HepG2 (cell line): Measurements from ENCODE around the gene ALG5. TPM values are rescaled to one million over a fixed set of nuclear protein-coding genes. Genes with fewer than 3 reads are reported as not detected.

ENCODE experiments used
- ADNP ChIP-seq: sonication (generic); formaldehyde crosslinking; IDR thresholded peaks from 2 replicates; pipeline ENCODE4 v1.4.0; 2020; ENCODE audit warnings: missing genetic modification reagents
- ARID2 ChIP-seq: sonication (generic); formaldehyde crosslinking; IDR thresholded peaks from 2 replicates; pipeline ENCODE4 v1.8.1; 2022; ENCODE audit warnings: mild to moderate bottlenecking, missing genetic modification reagents, borderline replicate concordance
- CBX1 ChIP-seq: IDR thresholded peaks from one replicate; pipeline ENCODE4 v1.6.1; 2016; ENCODE audit warnings: antibody characterized with exemption, low read depth
- ERF ChIP-seq: IDR thresholded peaks from 2 replicates; pipeline ENCODE4 v1.6.1; 2018; ENCODE audit warnings: missing biosample characterization, missing genetic modification reagents
- FOXA1 ChIP-seq, 2 experiments: fragments of 450-650 bp in 1 of 2; sonication (generic) in 1 of 2; formaldehyde crosslinking in 1 of 2; IDR thresholded peaks; 2 replicates each; pipeline versions ENCODE4 v1.4.0 to v1.6.1; 2016 to 2020; ENCODE audit warnings: missing genetic modification reagents in 1 of 2
- HDAC6 ChIP-seq: fragments of 200-600 bp; sonication (generic); IDR thresholded peaks from 2 replicates; pipeline ENCODE4 v1.7.0; 2017; ENCODE audit warnings: mild to moderate bottlenecking, antibody characterized with exemption, low read length, low read depth
- HNF4G ChIP-seq, 2 experiments: sonication (generic) in 1 of 2; formaldehyde crosslinking in 1 of 2; IDR thresholded peaks; 2 replicates each; pipeline versions ENCODE4 v1.4.0 to v1.6.1; 2011 to 2020; ENCODE audit warnings: borderline replicate concordance in 2 of 2, low read depth in 2 of 2, mild to moderate bottlenecking in 2 of 2, low read length in 1 of 2, missing genetic modification reagents in 1 of 2, moderate library complexity in 1 of 2
- HNRNPL ChIP-seq: fragments of 200-400 bp; formaldehyde crosslinking; IDR thresholded peaks from 2 replicates; pipeline ENCODE4 v1.6.1; 2017; ENCODE audit warnings: mild to moderate bottlenecking, low read depth, low read length
- HNRNPLL ChIP-seq: fragments of 200-400 bp; formaldehyde crosslinking; IDR thresholded peaks from 2 replicates; pipeline ENCODE4 v1.6.1; 2017; ENCODE audit warnings: mild to moderate bottlenecking, low read depth, low read length; ENCODE audit not compliant: poor library complexity, severe bottlenecking
- JUNB ChIP-seq: sonication (generic); formaldehyde crosslinking; IDR thresholded peaks from 2 replicates; pipeline ENCODE4 v1.8.0; 2022; ENCODE audit warnings: missing genetic modification reagents, mild to moderate bottlenecking, borderline replicate concordance
- KLF9 ChIP-seq: IDR thresholded peaks from 2 replicates; pipeline ENCODE4 v1.6.1; 2016; ENCODE audit warnings: low read depth
- MAFF ChIP-seq: IDR thresholded peaks from 2 replicates; pipeline ENCODE4 v1.6.1; 2011; ENCODE audit warnings: low read depth, low read length, improper control_type of control experiment
- MEIS2 ChIP-seq: sonication (generic); formaldehyde crosslinking; IDR thresholded peaks from 2 replicates; pipeline ENCODE4 v1.9.0; 2021; ENCODE audit warnings: mild to moderate bottlenecking, missing genetic modification reagents
- NFE2 ChIP-seq: sonication (generic); formaldehyde crosslinking; IDR thresholded peaks from 2 replicates; pipeline ENCODE4 v1.4.0; 2020; ENCODE audit warnings: missing genetic modification reagents
- PCBP1 ChIP-seq: fragments of 200-400 bp; formaldehyde crosslinking; IDR thresholded peaks from 2 replicates; pipeline ENCODE4 v1.6.1; 2017; ENCODE audit warnings: mild to moderate bottlenecking, low read depth, low read length, borderline replicate concordance
- POLR2G ChIP-seq: fragments of 200-400 bp; formaldehyde crosslinking; IDR thresholded peaks from 2 replicates; pipeline ENCODE4 v1.6.1; 2018; ENCODE audit warnings: mild to moderate bottlenecking, low read depth, low read length, moderate library complexity
- RFXANK ChIP-seq: IDR thresholded peaks from 2 replicates; pipeline ENCODE4 v1.6.1; 2016
- SIN3B ChIP-seq: fragments of 150-350 bp; IDR thresholded peaks from 2 replicates; pipeline ENCODE4 v1.6.1; 2014; ENCODE audit warnings: low read length
- SMC3 ChIP-seq: IDR thresholded peaks from 2 replicates; pipeline ENCODE4 v1.6.1; 2011; ENCODE audit warnings: low read length, improper control_type of control experiment
- ZBTB42 ChIP-seq: sonication (generic); formaldehyde crosslinking; IDR thresholded peaks from 2 replicates; pipeline ENCODE4 v1.5.0; 2020; ENCODE audit warnings: mild to moderate bottlenecking, missing genetic modification reagents
- ZNF446 ChIP-seq: sonication (generic); formaldehyde crosslinking; IDR thresholded peaks from 2 replicates; pipeline ENCODE4 v1.5.0; 2020; ENCODE audit warnings: mild to moderate bottlenecking, missing genetic modification reagents
- ZSCAN21 ChIP-seq: sonication (generic); formaldehyde crosslinking; IDR thresholded peaks from 2 replicates; pipeline ENCODE4 v1.8.0; 2022; ENCODE audit warnings: mild to moderate bottlenecking, missing genetic modification reagents, moderate library complexity, borderline replicate concordance
- polyA plus RNA-seq, 8 experiments: library from polyadenylated mRNA; depleted of rRNA in 3 of 8; stranded (reverse) in 7 of 8; unstranded in 1 of 8; fragments of >200 nt; fragmentation: Illumina TruSeq in 4 of 8; extraction: Trizol in 4 of 8; gene quantifications; 2 replicates each; pipeline versions ENCODE4 v1.2.1 to v1.2.3, GENCODE V29; 2011 to 2016; ENCODE audit warnings: low read depth in 4 of 8, missing spikeins in 1 of 8, mixed read lengths in 1 of 8; ENCODE audit not compliant: insufficient read depth in 1 of 8
- total RNA-seq, 5 experiments: library from RNA; depleted of rRNA; stranded (reverse); fragments of >200 nt; fragmentation: Illumina TruSeq; extraction: Trizol; gene quantifications; 2 replicates each; pipeline ENCODE4 v1.2.3, GENCODE V29; 2016; ENCODE audit warnings: low read depth in 1 of 5
- TF ChIP-seq, protein P1 (sequence below): sonication (generic); formaldehyde crosslinking; IDR thresholded peaks from 2 replicates; pipeline ENCODE4 v1.5.0; 2020; ENCODE audit warnings: missing genetic modification reagents, mild to moderate bottlenecking, borderline replicate concordance
- TF ChIP-seq, protein P2 (sequence below): IDR thresholded peaks from 2 replicates; pipeline ENCODE4 v1.6.1; 2016
- TF ChIP-seq, protein P3 (sequence below): IDR thresholded peaks from 2 replicates; pipeline ENCODE4 v1.6.1; 2012; ENCODE audit warnings: low read depth, low read length, improper control_type of control experiment
- TF ChIP-seq, protein P4 (sequence below): sonication (generic); formaldehyde crosslinking; IDR thresholded peaks from 2 replicates; pipeline ENCODE4 v1.4.0; 2020; ENCODE audit warnings: mild to moderate bottlenecking, low read depth, missing genetic modification reagents

The ALG5 gene
- total and polyA plus RNA-seq, 2 of the 13 experiments (the other 11 are each of a cell fraction or from before 2014, with no cell fraction given): 27.8 to 51.1 TPM

DNA sequence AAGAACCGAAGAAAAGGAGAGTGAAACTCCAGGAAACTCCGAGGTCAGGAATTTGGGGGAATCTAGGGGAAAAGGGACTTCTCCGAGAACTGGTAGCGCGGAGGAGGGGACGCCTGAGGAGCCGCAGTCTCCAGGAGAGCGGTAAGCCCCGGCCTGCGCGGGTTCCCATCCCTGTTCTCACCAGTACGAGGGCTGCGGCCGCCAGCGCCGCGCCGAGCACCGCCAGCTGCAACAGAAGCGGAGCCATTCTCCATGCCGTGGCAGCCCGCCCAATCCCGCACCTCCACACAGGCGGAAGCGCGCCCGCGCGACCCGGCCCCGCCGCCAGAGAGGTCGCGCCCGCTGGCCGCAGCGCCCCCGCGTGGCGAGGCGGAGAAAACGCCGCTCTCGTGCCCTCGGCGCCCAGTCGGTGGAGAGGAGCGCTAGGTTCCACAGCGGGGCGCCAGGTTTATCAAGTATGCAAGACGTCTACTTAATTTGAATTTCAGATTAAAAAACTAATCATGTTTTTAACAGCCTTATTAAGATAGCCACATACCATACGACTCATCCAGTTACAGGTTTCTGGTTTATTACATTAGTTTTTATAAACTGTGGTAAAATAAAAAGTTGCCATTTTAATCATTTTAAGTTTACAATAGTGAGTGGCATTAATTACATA lies at the start of gene ALG5 (continued):
- TF ChIP-seq JUNB (CRISPR knock-in tag) (no peak), ARID2 (CRISPR knock-in tag) (no peak), SIN3B (peak; percentile 70), ERF (CRISPR knock-in tag) (no peak), MEIS2 (CRISPR knock-in tag) (peak; percentile 64; the same call in 1 of the 2 replicates), PCBP1 (0 out of 2 replicates have a peak, but pooled peaks have one; percentile 46), FOXA1 (IDR thresholded peaks at IDR 0.05) (no peak), FOXA1 (CRISPR knock-in tag; IDR thresholded peaks at IDR 0.05) (no peak), ZBTB42 (CRISPR knock-in tag) (no peak), HNRNPL (no peak), POLR2G (peak; percentile 91), NFE2 (no peak), HNF4G (IDR thresholded peaks at IDR 0.05; ENCODE audit: borderline replicate concordance, low read depth, low read length) (no peak), HNF4G (CRISPR knock-in tag; IDR thresholded peaks at IDR 0.05; ENCODE audit: borderline replicate concordance, low read depth) (no peak; the same call in 1 of the 2 replicates), ZSCAN21 (CRISPR knock-in tag) (peak; percentile 91), KLF9 (CRISPR knock-in tag) (no peak), CBX1 (peak; percentile 25), HNRNPLL (peak; percentile 68), SMC3 (no peak), ZNF446 (CRISPR knock-in tag) (no peak; the same call in 1 of the 2 replicates), ADNP (CRISPR knock-in tag) (no peak), HDAC6 (no peak), RFXANK (peak; percentile 61; the same call in 1 of the 2 replicates), MAFF (no peak)
- TF ChIP-seq, protein P1, sequence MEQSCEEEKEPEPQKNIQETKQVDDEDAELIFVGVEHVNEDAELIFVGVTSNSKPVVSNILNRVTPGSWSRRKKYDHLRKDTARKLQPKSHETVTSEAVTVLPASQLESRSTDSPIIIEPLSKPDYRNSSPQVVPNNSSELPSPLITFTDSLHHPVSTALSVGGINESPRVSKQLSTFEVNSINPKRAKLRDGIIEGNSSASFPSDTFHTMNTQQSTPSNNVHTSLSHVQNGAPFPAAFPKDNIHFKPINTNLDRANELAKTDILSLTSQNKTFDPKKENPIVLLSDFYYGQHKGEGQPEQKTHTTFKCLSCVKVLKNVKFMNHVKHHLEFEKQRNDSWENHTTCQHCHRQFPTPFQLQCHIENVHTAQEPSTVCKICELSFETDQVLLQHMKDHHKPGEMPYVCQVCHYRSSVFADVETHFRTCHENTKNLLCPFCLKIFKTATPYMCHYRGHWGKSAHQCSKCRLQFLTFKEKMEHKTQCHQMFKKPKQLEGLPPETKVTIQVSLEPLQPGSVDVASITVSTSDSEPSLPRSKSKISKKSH (CRISPR knock-in tag): no peak; the same call in 1 of the 2 replicates
- TF ChIP-seq, protein P2, sequence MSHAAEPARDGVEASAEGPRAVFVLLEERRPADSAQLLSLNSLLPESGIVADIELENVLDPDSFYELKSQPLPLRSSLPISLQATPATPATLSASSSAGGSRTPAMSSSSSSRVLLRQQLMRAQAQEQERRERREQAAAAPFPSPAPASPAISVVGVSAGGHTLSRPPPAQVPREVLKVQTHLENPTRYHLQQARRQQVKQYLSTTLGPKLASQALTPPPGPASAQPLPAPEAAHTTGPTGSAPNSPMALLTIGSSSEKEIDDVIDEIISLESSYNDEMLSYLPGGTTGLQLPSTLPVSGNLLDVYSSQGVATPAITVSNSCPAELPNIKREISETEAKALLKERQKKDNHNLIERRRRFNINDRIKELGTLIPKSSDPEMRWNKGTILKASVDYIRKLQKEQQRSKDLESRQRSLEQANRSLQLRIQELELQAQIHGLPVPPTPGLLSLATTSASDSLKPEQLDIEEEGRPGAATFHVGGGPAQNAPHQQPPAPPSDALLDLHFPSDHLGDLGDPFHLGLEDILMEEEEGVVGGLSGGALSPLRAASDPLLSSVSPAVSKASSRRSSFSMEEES (CRISPR knock-in tag): no peak
- TF ChIP-seq, protein P3, sequence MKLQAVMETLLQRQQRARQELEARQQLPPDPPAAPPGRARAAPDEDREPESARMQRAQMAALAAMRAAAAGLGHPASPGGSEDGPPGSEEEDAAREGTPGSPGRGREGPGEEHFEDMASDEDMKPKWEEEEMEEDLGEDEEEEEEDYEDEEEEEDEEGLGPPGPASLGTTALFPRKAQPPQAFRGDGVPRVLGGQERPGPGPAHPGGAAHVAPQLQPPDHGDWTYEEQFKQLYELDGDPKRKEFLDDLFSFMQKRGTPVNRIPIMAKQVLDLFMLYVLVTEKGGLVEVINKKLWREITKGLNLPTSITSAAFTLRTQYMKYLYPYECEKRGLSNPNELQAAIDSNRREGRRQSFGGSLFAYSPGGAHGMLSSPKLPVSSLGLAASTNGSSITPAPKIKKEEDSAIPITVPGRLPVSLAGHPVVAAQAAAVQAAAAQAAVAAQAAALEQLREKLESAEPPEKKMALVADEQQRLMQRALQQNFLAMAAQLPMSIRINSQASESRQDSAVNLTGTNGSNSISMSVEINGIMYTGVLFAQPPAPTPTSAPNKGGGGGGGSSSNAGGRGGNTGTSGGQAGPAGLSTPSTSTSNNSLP: no peak; the same call in 1 of the 2 replicates
- TF ChIP-seq, protein P4, sequence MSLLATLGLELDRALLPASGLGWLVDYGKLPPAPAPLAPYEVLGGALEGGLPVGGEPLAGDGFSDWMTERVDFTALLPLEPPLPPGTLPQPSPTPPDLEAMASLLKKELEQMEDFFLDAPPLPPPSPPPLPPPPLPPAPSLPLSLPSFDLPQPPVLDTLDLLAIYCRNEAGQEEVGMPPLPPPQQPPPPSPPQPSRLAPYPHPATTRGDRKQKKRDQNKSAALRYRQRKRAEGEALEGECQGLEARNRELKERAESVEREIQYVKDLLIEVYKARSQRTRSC: no peak
